Adrenal gland (tissue), 12 donors: ENCODE results near the gene SPEG. TPM values are rescaled to one million over a fixed set of nuclear protein-coding genes. Genes with fewer than 3 reads are reported as not detected.

Experiments
- DNase-seq, 7 donors: peaks; one replicate each; pipeline ENCODE4 v3.0.0-alpha.2; 2019 to 2020
- H3K27ac ChIP-seq, 5 donors: fragments of 200-600 bp; sonication (generic) in 4 of 5; 1 replicate in 3 of 5; 2 replicates in 2 of 5; pipeline versions ENCODE4 v1.5.1 to v1.8.0; 2016 to 2020; ENCODE audit warnings: mild to moderate bottlenecking in 1 of 5
- H3K27me3 ChIP-seq: fragments of 200-600 bp; 2 replicates; pipeline ENCODE4 v1.8.0; 2021
- H3K36me3 ChIP-seq, 2 donors: fragments of 200-600 bp; replicated peaks in 1 of 2; 1 replicate in 1 of 2; 2 replicates in 1 of 2; pipeline versions ENCODE4 v1.5.1 to v1.8.0; 2018 to 2022
- H3K4me1 ChIP-seq, 2 donors: fragments of 200-600 bp; replicated peaks in 1 of 2; 1 replicate in 1 of 2; 2 replicates in 1 of 2; pipeline versions ENCODE4 v1.5.1 to v1.8.0; 2018 to 2021
- H3K4me3 ChIP-seq, 4 donors: fragments of 200-600 bp; sonication (generic) in 3 of 4; one replicate each; pipeline ENCODE4 v1.5.1; 2016 to 2018
- H3K9me3 ChIP-seq, 3 donors: fragments of 200-600 bp; sonication (generic) in 1 of 3; replicated peaks in 1 of 3; 1 replicate in 2 of 3; 2 replicates in 1 of 3; pipeline versions ENCODE4 v1.5.1 to v1.8.0; 2016 to 2021
- POLR2A ChIP-seq, 2 donors: fragments of 450-650 bp; IDR thresholded peaks; one replicate each; pipeline ENCODE4 v1.6.1; 2017; ENCODE audit warnings: antibody characterized with exemption in 2 of 2, mild to moderate bottlenecking in 2 of 2, moderate library complexity in 1 of 2
- WGBS, 4 donors: extraction: QIAGEN DNeasy Blood & Tissue Kit in 2 of 4; methylation state at CpG; one replicate each; pipeline versions ENCODE4 v1.1.5 to v1.1.7; 2013 to 2017; 5-methylcytosine and 5-hydroxymethylcytosine counted together
- intact Hi-C, 2 donors: fragments of 100-400 bp; cut with DNase I; formaldehyde crosslinking; loops; one replicate each; pipeline versions ENCODE4 v1.14.1 to v1.15.0; 2022 to 2023
- polyA plus RNA-seq, 3 donors: library from polyadenylated mRNA; stranded (reverse); fragments of 200-250 nt in 2 of 3; fragments of 350-450 nt in 1 of 3; fragmentation: Illumina TruSeq in 1 of 3; extraction: RNeasy Lipid Tissue Mini Kit (QIAGEN cat#74804) in 1 of 3; gene quantifications; one replicate each; pipeline ENCODE4 v1.2.3, GENCODE V29; 2013 to 2014
- total RNA-seq, 9 donors: library from RNA; depleted of rRNA in 4 of 9; stranded (reverse); fragments of >200 nt in 4 of 9; fragments of 120-200 nt in 1 of 9; fragmentation: NEBNext Ultra II Directional in 1 of 9; extraction: Animal tissue kit (Norgen Biotek cat#: 25700) in 1 of 9; gene quantifications; one replicate each; pipeline versions ENCODE4 v1.1.0 to v1.2.4, GENCODE V29; 2013 to 2023
- TF ChIP-seq, protein P1 (sequence below), 6 experiments: fragments of 450-650 bp in 4 of 6; fragments of 200-600 bp in 2 of 6; sonication (generic) in 1 of 6; IDR thresholded peaks; 1 replicate in 5 of 6; 2 replicates in 1 of 6; pipeline versions ENCODE4 v1.5.1 to v1.8.0; 2016 to 2021; ENCODE audit warnings: antibody characterized with exemption in 6 of 6, mild to moderate bottlenecking in 2 of 6, moderate library complexity in 1 of 6
- donor health status: healthy with polysubstance abuse.
- donor health status: Bipolar disorder and iron deficiency.
- donor health status: DM: yes; HTN: yes; CAD: no.
- donor health status: DM: no; HTN: no; CAD: no.
- donor health status: DM: no; HTN: no; CAD: no.
- donor health status: DM: yes; HTN: yes; CAD: no.

Gene SPEG
- total and polyA plus RNA-seq, 12 donors, result 0.66 to 178 (median 5.5) TPM

DNA sequence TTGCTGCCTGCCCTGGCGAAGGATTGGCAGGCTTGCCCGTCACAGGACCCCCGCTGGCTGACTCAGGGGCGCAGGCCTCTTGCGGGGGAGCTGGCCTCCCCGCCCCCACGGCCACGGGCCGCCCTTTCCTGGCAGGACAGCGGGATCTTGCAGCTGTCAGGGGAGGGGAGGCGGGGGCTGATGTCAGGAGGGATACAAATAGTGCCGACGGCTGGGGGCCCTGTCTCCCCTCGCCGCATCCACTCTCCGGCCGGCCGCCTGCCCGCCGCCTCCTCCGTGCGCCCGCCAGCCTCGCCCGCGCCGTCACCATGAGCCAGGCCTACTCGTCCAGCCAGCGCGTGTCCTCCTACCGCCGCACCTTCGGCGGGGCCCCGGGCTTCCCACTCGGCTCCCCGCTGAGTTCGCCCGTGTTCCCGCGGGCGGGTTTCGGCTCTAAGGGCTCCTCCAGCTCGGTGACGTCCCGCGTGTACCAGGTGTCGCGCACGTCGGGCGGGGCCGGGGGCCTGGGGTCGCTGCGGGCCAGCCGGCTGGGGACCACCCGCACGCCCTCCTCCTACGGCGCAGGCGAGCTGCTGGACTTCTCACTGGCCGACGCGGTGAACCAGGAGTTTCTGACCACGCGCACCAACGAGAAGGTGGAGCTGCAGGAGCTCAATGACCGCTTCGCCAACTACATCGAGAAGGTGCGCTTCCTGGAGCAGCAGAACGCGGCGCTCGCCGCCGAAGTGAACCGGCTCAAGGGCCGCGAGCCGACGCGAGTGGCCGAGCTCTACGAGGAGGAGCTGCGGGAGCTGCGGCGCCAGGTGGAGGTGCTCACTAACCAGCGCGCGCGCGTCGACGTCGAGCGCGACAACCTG is 16.3 kb upstream of the SPEG start, which contains the start of gene DES:
DES (plus strand) TSS at position 223 of the 857 bp plus-strand sequence; CDS start at position 309, 86 bp downstream.
- Histone ChIP-seq H3K27ac (no peak within 1 kb of the TSS), H3K36me3 (no peaks in the 10 kb centered on the region), H3K4me1 (no peaks in the 10 kb centered on the region), H3K4me3 (no peak within 1 kb of the TSS), H3K9me3 (no peaks in the 10 kb centered on the region), H3K27me3 (peaks cover 16% of the 10 kb centered on the region)
- DNase-seq, result no peak
- WGBS, 4 donors, result 5 to 16% (median 13%) methylated on average over 4 to 98 of the region's 98 CpGs
- intact Hi-C loops, result loop anchor here in 1 of 2 donors (5.0 kb wide), 1 partner anchor 209 kb away; the partner anchor contains the start of gene SLC4A3
- TF ChIP-seq, protein P1, sequence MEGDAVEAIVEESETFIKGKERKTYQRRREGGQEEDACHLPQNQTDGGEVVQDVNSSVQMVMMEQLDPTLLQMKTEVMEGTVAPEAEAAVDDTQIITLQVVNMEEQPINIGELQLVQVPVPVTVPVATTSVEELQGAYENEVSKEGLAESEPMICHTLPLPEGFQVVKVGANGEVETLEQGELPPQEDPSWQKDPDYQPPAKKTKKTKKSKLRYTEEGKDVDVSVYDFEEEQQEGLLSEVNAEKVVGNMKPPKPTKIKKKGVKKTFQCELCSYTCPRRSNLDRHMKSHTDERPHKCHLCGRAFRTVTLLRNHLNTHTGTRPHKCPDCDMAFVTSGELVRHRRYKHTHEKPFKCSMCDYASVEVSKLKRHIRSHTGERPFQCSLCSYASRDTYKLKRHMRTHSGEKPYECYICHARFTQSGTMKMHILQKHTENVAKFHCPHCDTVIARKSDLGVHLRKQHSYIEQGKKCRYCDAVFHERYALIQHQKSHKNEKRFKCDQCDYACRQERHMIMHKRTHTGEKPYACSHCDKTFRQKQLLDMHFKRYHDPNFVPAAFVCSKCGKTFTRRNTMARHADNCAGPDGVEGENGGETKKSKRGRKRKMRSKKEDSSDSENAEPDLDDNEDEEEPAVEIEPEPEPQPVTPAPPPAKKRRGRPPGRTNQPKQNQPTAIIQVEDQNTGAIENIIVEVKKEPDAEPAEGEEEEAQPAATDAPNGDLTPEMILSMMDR (IDR thresholded peaks at IDR 0.05), result no peak
- no peak for TF ChIP-seq POLR2A (IDR thresholded peaks at IDR 0.05)

DNA sequence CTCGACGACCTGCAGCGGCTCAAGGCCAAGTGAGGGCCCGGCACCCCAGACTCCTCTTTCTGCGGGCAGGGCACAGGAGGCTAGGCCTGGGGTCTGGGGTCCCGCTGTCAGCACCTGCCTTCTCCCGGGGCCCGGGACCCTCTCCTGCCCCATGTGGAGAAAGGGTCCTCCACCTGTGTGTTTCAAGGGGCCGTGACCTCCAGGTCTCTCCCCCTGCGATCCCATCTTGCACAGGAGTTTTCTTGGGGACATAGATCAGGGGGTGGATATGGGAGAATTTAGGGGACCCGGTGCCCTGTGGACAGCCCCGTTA is 15.7 kb upstream of the SPEG start:
- DNase-seq, result no peak
- Histone ChIP-seq H3K9me3 (no peaks in the 10 kb centered on the region), H3K4me1 (no peaks in the 10 kb centered on the region), H3K4me3 (no peak overlapping the region), H3K27ac (no peak overlapping the region), H3K27me3 (peaks cover 16% of the 10 kb centered on the region), H3K36me3 (no peaks in the 10 kb centered on the region)
- WGBS, 4 donors, result 36 to 51% (median 47%) methylated on average over 5 to 12 of the region's 12 CpGs
- TF ChIP-seq, protein P1 (IDR thresholded peaks at IDR 0.05), result no peak
- no peak for TF ChIP-seq POLR2A (IDR thresholded peaks at IDR 0.05)
- intact Hi-C loops, result loop anchor here in 1 of 2 donors (5.0 kb wide), 1 partner anchor 208 kb away; the partner anchor contains the start of gene SLC4A3

DNA sequence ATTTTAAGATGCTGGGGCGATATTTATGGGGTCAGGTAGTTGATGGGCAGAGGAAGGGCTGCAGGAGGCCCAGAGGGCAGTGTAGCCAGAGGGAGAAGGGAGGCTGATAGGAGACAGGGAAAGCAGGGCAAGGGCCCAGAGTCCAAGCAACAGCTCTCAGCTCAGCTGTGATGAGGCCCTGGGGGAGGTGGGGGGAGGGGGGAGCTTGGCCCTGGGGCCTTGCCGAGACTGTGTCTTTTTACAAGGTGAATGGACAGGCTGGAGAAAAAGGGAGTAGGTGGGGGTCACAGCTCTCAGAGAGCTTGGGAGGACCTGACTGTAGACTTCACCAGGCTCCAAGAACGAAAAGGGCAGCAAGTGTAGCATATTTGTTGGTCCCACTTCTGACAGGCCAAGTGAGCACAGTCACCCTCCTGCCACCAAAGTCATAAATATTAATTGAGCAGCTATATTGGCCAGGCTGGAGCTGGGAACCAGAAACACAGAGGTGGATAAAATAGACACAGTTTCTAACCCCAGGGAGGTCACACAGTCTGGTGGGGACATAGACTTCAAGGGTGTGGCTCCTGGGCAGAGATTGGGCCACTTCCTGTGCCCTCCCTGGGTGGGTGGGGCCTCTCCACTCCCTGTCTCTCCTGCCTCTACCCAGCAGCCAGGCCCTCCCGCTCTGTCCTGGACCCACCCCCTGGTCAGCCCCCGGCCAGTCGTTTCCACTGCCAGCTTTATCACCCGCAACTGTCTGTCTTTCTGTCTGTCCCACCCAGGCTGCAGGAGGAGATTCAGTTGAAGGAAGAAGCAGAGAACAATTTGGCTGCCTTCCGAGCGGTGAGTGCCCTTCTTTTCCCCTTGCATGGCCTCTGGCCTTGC is 15.1 kb upstream of the SPEG start:
- TF ChIP-seq, protein P1 (IDR thresholded peaks at IDR 0.05), result no peak
- no peak for TF ChIP-seq POLR2A (IDR thresholded peaks at IDR 0.05)
- Histone ChIP-seq H3K27ac (no peak overlapping the region), H3K4me3 (no peak overlapping the region), H3K36me3 (no peaks in the 10 kb centered on the region), H3K27me3 (peaks cover 16% of the 10 kb centered on the region), H3K4me1 (no peaks in the 10 kb centered on the region), H3K9me3 (no peaks in the 10 kb centered on the region)
- DNase-seq, result no peak
- WGBS, 4 donors, result 68 to 84% (median 75%) methylated on average over 6 to 9 of the region's 9 CpGs
- intact Hi-C loops, result loop anchor here in 1 of 2 donors (5.0 kb wide), 1 partner anchor 208 kb away; the partner anchor contains the start of gene SLC4A3

DNA sequence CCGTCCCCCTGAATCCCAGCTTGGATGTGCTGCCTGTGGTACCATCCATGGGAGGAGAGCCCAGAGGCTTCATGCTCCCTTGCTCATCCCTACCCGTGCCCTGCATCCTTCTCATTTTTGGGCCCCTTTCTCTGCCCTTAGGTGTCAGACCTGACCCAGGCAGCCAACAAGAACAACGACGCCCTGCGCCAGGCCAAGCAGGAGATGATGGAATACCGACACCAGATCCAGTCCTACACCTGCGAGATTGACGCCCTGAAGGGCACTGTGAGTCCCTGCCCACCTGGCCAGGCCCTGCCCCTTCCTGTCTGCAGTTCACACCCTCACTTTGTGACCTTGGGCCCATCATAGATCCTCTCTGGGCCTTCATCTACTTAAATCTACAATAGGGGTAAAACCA is 14.0 kb upstream of the SPEG start:
- Histone ChIP-seq H3K9me3 (no peaks in the 10 kb centered on the region), H3K27me3 (peaks cover 16% of the 10 kb centered on the region), H3K4me1 (no peaks in the 10 kb centered on the region), H3K36me3 (no peaks in the 10 kb centered on the region), H3K4me3 (no peak overlapping the region), H3K27ac (no peak overlapping the region)
- TF ChIP-seq POLR2A (IDR thresholded peaks at IDR 0.05), result no peak
- TF ChIP-seq, protein P1 (IDR thresholded peaks at IDR 0.05), result no peak
- intact Hi-C loops, result no loop called here
- WGBS, 4 donors, result 79 to 94% (median 92%) methylated on average over 8 of the region's 8 CpGs
- DNase-seq, result no peak
